Measurements from ENCODE around the gene PTPRG.

PTPRG gene

GRCh38 chr3:61831973-61832372, 270.6 kb downstream of the PTPRG start:
- no peak for DNase-seq
- TF ChIP-seq GATA1 (IDR thresholded peaks at IDR 0.05; ENCODE audit: low read depth, low read length): no peak
- TF ChIP-seq POLR2A (IDR thresholded peaks at IDR 0.05; ENCODE audit: low read length): no peak

DNA sequence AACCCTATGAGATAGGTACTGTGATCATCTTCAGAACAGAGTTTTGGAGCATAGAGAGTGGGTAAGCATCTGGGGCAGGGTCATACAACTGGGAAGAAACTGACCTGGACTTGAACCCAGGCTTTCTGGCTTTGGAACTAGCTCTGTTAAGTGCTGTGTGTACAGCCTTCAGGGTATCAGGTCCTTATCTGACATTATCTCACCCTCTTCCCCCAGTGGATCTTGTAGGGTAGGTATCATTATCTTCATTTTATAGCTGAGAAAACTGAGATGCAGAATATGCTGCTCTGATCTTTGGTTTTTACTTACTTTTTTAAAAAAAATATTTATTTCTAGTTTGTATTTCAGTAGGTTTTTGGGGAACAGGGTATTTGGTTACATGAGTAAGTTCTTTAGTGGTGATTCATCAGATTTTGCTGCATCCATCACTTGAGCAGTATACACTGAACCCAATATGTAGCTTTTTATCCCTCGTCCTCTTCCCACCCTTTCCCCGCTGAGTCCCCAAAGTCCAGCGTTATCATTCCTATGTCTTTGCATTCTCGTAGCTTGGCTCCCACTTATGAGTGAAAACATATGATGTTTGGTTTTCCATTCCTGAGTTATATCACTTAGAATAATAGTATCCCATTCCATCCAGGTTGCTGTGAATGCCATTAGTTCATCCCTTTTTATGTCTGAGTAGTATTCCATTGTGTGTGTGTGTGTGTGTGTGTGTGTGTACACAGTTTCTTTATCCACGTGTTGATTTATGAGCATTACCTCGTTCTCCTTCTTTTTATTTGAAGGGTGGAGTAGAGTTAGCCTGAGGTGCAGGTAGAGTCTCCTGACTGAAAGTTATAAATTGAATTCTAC, 271.2 kb downstream of the PTPRG start:
- DNase-seq: no peak
- no peak for TF ChIP-seq POLR2A (IDR thresholded peaks at IDR 0.05; ENCODE audit: low read length)
- TF ChIP-seq GATA1 (IDR thresholded peaks at IDR 0.05; ENCODE audit: low read depth, low read length): no peak

DNA sequence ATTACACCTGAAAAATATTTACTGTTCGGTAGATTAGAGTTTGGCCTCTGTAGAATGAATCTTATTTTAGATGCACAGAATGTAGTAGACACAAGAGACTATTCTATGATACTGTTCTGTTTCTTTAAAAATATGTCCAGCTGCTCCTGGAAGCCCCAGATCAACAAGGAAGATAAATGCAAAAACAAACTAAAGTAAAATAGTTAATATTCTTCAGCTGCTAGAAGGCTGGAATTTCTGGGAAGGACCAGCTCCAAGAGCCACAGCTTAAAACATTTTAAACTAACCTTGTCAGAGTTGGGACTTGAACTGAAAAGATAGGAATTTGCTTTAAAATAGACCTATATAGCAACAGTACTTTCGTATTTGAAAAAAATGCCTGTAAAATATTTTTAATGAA, 277.9 kb downstream of the PTPRG start:
- no peak for DNase-seq
- TF ChIP-seq GATA1 (IDR thresholded peaks at IDR 0.05; ENCODE audit: low read depth, low read length) (no peak), POLR2A (IDR thresholded peaks at IDR 0.05; ENCODE audit: low read length) (no peak)

DNA sequence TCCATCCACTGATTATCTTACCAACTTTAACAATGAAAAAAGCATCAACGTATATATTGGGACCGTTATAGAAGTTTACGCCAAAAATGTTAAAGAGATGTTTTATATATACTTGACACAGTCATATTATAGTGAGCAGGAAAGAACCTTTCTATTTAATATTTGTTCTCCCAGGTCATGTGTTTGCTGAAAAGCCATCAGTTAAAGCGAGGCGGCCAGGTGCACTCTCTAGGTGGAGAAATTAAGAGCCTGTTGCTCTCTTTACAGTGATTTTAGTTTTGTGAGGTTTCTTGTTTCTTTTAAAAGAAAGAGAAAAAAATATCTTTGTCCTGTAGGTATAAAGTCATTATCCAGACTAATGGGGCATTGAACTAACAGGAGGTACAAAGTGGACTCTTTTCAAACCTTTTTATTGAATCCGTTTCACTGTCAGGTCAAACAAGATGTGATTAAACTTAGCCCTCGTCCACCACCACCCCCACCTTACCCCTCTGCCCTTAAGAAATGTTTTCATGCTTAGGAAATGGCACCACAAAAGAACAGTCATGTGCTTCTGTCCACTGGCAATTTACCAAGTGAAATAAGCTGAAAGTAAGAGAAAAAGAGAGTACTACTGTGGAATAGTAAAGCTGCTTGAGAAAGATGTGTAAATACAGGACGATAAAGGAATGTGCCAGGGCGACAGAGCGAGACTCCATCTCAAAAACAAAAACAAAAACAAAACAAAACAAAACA, 279.9 kb downstream of the PTPRG start:
- no peak for DNase-seq
- TF ChIP-seq POLR2A (IDR thresholded peaks at IDR 0.05; ENCODE audit: low read length): no peak
- no peak for TF ChIP-seq GATA1 (IDR thresholded peaks at IDR 0.05; ENCODE audit: low read depth, low read length)

DNA sequence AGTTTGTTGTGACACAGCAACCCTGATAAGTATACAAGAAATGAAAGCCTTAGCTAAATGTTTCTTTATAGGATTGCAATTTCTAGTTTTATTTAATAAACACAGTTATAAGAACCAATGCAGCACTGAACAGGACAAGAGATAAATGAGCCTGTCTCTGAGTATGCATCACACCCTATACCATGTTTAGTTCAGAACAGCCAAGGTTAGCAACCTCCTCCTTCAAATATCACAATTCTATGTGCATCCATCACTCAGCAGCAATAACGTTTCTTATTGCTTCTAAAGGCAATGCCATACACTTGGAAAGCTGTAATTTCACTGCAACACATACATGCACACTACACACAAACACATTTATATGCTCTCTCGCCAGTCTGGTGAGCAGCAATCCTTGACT, 280.6 kb downstream of the PTPRG start:
- DNase-seq: no peak

GRCh38 chr3:61844346-61844745, 283.0 kb downstream of the PTPRG start:
- no peak for TF ChIP-seq GATA1 (IDR thresholded peaks at IDR 0.05; ENCODE audit: low read depth, low read length)
- TF ChIP-seq POLR2A (IDR thresholded peaks at IDR 0.05; ENCODE audit: low read length): no peak
- no peak for DNase-seq

More for the DNA sequence above, 280.6 kb downstream of the PTPRG start:
- TF ChIP-seq POLR2A (IDR thresholded peaks at IDR 0.05; ENCODE audit: low read length): no peak
- TF ChIP-seq GATA1 (IDR thresholded peaks at IDR 0.05; ENCODE audit: low read depth, low read length): no peak

- TF ChIP-seq GATA1 (IDR thresholded peaks at IDR 0.05; ENCODE audit: low read depth, low read length) (no peak), POLR2A (IDR thresholded peaks at IDR 0.05; ENCODE audit: low read length) (no peak)
- no peak for DNase-seq
Measured at GRCh38 chr3:61846488-61846887, 285.1 kb downstream of the PTPRG start.

GRCh38 chr3:61847784-61848462, 286.6 kb downstream of the PTPRG start:
- no peak for DNase-seq
- TF ChIP-seq GATA1 (IDR thresholded peaks at IDR 0.05; ENCODE audit: low read depth, low read length) (no peak), POLR2A (IDR thresholded peaks at IDR 0.05; ENCODE audit: low read length) (no peak)

DNA sequence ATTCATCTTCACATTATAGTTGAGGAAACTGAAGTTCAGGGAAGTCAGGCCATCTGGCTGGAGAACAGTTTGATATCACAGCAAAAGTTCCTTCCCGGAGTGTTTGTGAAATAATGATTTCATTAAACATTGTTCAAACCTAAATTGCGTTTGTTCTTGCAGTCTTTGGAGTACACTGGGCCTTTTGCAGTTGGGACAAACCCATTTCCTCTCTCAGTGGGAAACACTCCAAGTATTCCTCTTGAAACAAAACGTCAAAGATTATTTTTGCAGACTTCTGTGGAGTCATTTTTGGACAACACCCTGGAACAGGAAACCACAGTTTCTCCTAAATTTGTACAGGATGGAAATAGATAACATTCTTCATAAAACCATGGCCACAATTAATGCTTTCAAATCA, 287.5 kb downstream of the PTPRG start:
- TF ChIP-seq POLR2A (IDR thresholded peaks at IDR 0.05; ENCODE audit: low read length): no peak
- no peak for TF ChIP-seq GATA1 (IDR thresholded peaks at IDR 0.05; ENCODE audit: low read depth, low read length)
- DNase-seq: no peak

DNA sequence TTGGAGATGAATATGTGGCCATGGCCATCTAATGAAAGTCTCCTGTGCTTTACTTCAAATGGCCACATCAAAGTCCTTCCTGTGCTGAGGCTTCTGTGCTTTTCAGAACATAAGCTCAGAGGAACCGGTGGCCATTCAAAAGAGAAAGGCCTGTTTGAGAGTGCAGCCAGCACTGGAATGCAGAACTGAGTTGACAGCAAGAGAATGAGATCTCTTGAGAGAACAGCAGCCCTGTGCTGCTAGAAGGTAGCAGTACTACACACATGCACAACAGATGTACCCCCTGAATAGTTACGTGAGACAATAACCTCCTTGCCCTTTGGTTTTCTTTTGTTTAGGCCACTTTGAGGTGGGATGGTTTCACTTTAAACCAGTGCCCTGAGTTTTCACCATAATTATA, 292.5 kb downstream of the PTPRG start:
- no peak for TF ChIP-seq GATA1 (IDR thresholded peaks at IDR 0.05; ENCODE audit: low read depth, low read length)
- no peak for TF ChIP-seq POLR2A (IDR thresholded peaks at IDR 0.05; ENCODE audit: low read length)
- no peak for DNase-seq

- TF ChIP-seq GATA1 (IDR thresholded peaks at IDR 0.05; ENCODE audit: low read depth, low read length) (no peak), POLR2A (IDR thresholded peaks at IDR 0.05; ENCODE audit: low read length) (no peak)
- no peak for DNase-seq
Measured at GRCh38 chr3:61855211-61855610, 293.8 kb downstream of the PTPRG start.

DNA sequence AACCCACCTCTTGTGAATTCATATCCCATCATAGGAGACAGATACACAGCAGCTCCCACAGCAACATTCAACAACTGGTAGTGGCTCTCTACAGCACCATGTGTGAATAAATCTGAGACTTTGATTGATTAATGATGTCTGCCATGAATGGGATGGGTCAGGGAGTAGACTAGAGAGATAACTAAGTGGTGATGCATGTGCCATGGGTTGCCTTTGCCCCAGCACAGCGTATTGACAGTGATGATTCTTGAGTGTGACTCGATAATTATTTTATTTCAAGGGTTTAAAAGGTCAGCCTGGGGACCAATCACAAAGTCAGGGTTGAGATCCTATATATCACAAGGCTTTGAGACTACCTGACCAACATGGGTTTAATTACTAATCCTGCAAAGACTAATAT, 295.9 kb downstream of the PTPRG start:
- DNase-seq: no peak
- TF ChIP-seq POLR2A (IDR thresholded peaks at IDR 0.05; ENCODE audit: low read length): no peak
- TF ChIP-seq GATA1 (IDR thresholded peaks at IDR 0.05; ENCODE audit: low read depth, low read length): no peak

GRCh38 chr3:61858054-61858453, 296.7 kb downstream of the PTPRG start:
- DNase-seq: no peak
- TF ChIP-seq GATA1 (IDR thresholded peaks at IDR 0.05; ENCODE audit: low read depth, low read length) (no peak), POLR2A (IDR thresholded peaks at IDR 0.05; ENCODE audit: low read length) (no peak)

DNA sequence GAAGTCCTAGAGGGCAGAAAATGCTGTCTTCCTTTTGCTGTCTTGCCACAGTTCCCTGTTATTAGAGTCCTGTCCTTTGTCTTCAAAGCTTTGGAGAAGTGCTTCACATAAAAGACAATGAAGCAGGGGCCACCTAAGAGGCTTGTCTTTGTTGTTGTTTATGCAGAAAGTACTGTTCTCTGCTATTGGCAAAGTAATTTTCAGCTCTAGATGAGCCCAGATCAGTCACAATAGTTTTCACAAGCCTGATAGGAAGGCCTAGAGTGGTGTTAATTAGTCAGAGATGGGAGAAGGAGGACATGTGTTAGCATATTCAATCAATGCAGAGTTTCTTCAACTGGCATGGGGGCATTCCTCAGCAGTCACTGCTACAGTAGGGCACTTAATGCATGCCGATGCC, 300.0 kb downstream of the PTPRG start:
- no peak for TF ChIP-seq POLR2A (IDR thresholded peaks at IDR 0.05; ENCODE audit: low read length)
- TF ChIP-seq GATA1 (IDR thresholded peaks at IDR 0.05; ENCODE audit: low read depth, low read length): no peak
- no peak for DNase-seq
